Keratinocyte (primary cell): Measurements from ENCODE around the gene TXNDC12. TPM values are rescaled to one million over a fixed set of nuclear protein-coding genes. Genes with fewer than 3 reads are reported as not detected.

Experiments
- DNase-seq: peaks from one replicate; pipeline ENCODE4 v3.0.0-alpha.2; 2011; ENCODE audit warnings: low read depth, missing footprints, low spot score
- FAIRE-seq: peaks from 2 replicates; lab custom pipeline; 2011; peaks lifted over from hg19 to GRCh38; lab: Jason Lieb, UNC
- H2AFZ ChIP-seq: 2 replicates; pipeline ENCODE4 v1.6.0; 2012; ENCODE audit warnings: low read length, control low read depth, inconsistent platforms; ENCODE audit not compliant: control insufficient read depth
- H3K27ac ChIP-seq: 2 replicates; pipeline ENCODE4 v1.5.1; 2011; ENCODE audit warnings: low read length; ENCODE audit not compliant: control insufficient read depth, insufficient read depth
- H3K27me3 ChIP-seq: 3 replicates; pipeline ENCODE4 v1.6.0; 2011; ENCODE audit warnings: low read length; ENCODE audit not compliant: control insufficient read depth, insufficient read depth; ENCODE audit errors: extremely low read depth
- H3K36me3 ChIP-seq, 2 experiments: 2 replicates in 1 of 2; 3 replicates in 1 of 2; pipeline ENCODE4 v1.5.1; 2011; ENCODE audit warnings: low read length in 2 of 2, mild to moderate bottlenecking in 1 of 2; ENCODE audit not compliant: control insufficient read depth in 2 of 2, insufficient read depth in 2 of 2; ENCODE audit errors: extremely low read depth in 1 of 2
- H3K4me1 ChIP-seq: 3 replicates; pipeline ENCODE4 v1.5.1; 2011; ENCODE audit warnings: low read length; ENCODE audit not compliant: control insufficient read depth, insufficient read depth; ENCODE audit errors: extremely low read depth
- H3K4me2 ChIP-seq: 3 replicates; pipeline ENCODE4 v1.6.0; 2011; ENCODE audit warnings: low read depth, low read length; ENCODE audit not compliant: control insufficient read depth, insufficient read depth; ENCODE audit errors: extremely low read depth
- H3K4me3 ChIP-seq, 3 experiments: fragments of 200-600 bp in 1 of 3; sonication (generic) in 1 of 3; 2 replicates in 2 of 3; 3 replicates in 1 of 3; pipeline ENCODE4 v1.5.1; 2011 to 2016; ENCODE audit warnings: low read length in 3 of 3, mild to moderate bottlenecking in 3 of 3, control low read depth in 2 of 3, inconsistent platforms in 1 of 3, low read depth in 1 of 3, mixed read lengths in 1 of 3, mixed run types in 1 of 3, moderate library complexity in 1 of 3; ENCODE audit not compliant: control insufficient read depth in 2 of 3, insufficient read depth in 2 of 3; ENCODE audit errors: extremely low read depth in 1 of 3
- H3K79me2 ChIP-seq: 2 replicates; pipeline ENCODE4 v1.6.0; 2012; ENCODE audit warnings: low read length; ENCODE audit not compliant: control insufficient read depth, insufficient read depth
- H3K9ac ChIP-seq: 3 replicates; pipeline ENCODE4 v1.6.0; 2011; ENCODE audit warnings: low read length; ENCODE audit not compliant: control insufficient read depth, insufficient read depth; ENCODE audit errors: extremely low read depth
- H3K9me1 ChIP-seq: 3 replicates; pipeline ENCODE4 v1.6.0; 2011; ENCODE audit warnings: low read length; ENCODE audit not compliant: control insufficient read depth, insufficient read depth; ENCODE audit errors: extremely low read depth
- H3K9me3 ChIP-seq: 2 replicates; pipeline ENCODE4 v1.5.1; 2012; ENCODE audit warnings: low read depth, low read length; ENCODE audit not compliant: control insufficient read depth
- H4K20me1 ChIP-seq: 3 replicates; pipeline ENCODE4 v1.6.0; 2011; ENCODE audit warnings: low read length; ENCODE audit not compliant: control insufficient read depth, insufficient read depth; ENCODE audit errors: extremely low read depth
- CTCF ChIP-seq, 3 experiments: IDR thresholded peaks in 1 of 3; conservative IDR thresholded peaks in 1 of 3; optimal IDR thresholded peaks in 1 of 3; 2 replicates in 2 of 3; 3 replicates in 1 of 3; pipeline versions ENCODE3 to v1.5.1; 2011; ENCODE audit warnings: low read length in 3 of 3, mild to moderate bottlenecking in 3 of 3, moderate library complexity in 2 of 3, control low read depth in 1 of 3, inconsistent platforms in 1 of 3; ENCODE audit not compliant: insufficient read depth in 2 of 3; ENCODE audit errors: extremely low read depth in 1 of 3
- EZH2 ChIP-seq: IDR thresholded peaks from one replicate; pipeline ENCODE4 v1.6.1; 2012; ENCODE audit warnings: inconsistent platforms, mild to moderate bottlenecking, low read length, moderate library complexity
- dilution Hi-C: fragments of 300-500 bp; cut with MboI; formaldehyde crosslinking; loops from one replicate; pipeline ENCODE4 v1.7.0; 2020; ENCODE audit warnings: low sequenced_read_pairs; ENCODE audit not compliant: extremely low pct_ligation_motif_present
- polyA plus RNA-seq, 5 experiments: library from polyadenylated mRNA; depleted of rRNA in 3 of 5; stranded (reverse) in 3 of 5; stranded (forward) in 1 of 5; unstranded in 1 of 5; fragments of >200 nt; gene quantifications; 1 replicate in 1 of 5; 2 replicates in 3 of 5; 3 replicates in 1 of 5; pipeline versions ENCODE4 v1.2.1 to v1.2.3, GENCODE V29; 2011 to 2012; ENCODE audit warnings: missing spikeins in 2 of 5, low read depth in 1 of 5, low replicate concordance in 1 of 5

Gene TXNDC12
- polyA plus RNA-seq, 1 donor (not counting 4 experiments of a cell fraction or from before 2014, with no cell fraction given): 28.2 TPM

- H3K9me1 ChIP-seq: no peaks in the 10 kb centered on the region
These were observed 51.1 kb downstream of the TXNDC12 start for GRCh38 chr1:52003877-52004276.

DNA sequence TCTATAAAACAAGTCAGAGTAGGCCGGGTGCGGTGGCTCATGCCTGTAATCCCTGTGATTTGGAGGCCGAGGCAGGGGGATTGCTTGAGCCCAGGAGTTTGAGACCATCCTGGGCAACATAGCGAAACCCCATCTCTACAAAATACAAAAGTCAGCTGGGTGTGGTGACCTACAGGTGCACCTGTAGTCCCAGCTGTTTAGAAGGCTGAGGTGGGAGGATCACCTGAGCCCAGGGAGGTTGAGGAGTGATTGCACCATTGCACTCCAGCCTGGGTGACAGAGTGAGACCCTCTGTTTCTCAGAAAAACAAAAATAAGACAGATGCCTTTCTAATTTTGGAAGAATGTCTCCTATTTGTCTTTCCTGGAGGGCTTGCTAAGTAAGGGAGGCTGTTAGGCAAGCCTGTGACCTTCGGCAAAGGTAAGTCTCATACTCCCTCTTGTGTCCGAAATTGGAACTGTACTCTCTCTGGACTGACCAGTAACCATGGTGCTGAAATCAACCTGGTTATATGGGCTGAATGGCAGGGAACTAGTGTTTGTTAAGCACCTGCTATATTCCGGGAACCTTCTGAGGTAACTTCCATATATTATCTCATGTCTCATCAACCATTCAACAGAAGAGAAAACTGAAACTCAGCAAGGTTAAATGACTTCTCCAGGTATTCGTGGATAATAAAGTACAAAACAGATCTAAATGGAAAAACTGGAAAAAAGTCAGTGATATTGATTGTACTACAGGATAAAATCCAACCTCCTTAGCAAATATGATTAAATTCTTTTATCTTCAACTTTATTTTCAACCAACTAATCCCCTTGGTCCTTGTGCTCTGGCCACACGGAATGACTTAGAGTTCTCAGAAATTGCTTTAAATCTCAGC is 52.7 kb downstream of the TXNDC12 start:
- dilution Hi-C loops: no loop called here
- H3K27ac ChIP-seq: no peak overlapping the region
- H3K79me2 ChIP-seq: no peaks in the 10 kb centered on the region
- H3K9me1 ChIP-seq: no peaks in the 10 kb centered on the region
- H3K4me1 ChIP-seq: peaks cover 22% of the 10 kb centered on the region
- FAIRE-seq (peak; percentile 85), DNase-seq (peak; percentile 78)
- H3K9me3 ChIP-seq: no peaks in the 10 kb centered on the region
- no peaks in the 10 kb centered on the region for H3K27me3 ChIP-seq
- TF ChIP-seq EZH2 (no peak), CTCF (optimal IDR thresholded peaks at IDR 0.05 in 1 of 3, IDR thresholded peaks at IDR 0.05 in 1 of 3, conservative IDR thresholded peaks at IDR 0.05 in 1 of 3; ENCODE audit: extremely low read depth in 1 of 3, insufficient read depth in 2 of 3, low read length in 3 of 3) (peak; percentile 80 to 97 (median 97))
- no peaks in the 10 kb centered on the region for H3K36me3 ChIP-seq
- H2AFZ ChIP-seq: no peak overlapping the region
- H3K4me3 ChIP-seq: no peak overlapping the region
- no peaks in the 10 kb centered on the region for H4K20me1 ChIP-seq
- no peak overlapping the region for H3K4me2 ChIP-seq
- no peak overlapping the region for H3K9ac ChIP-seq

More at GRCh38 chr1:52003877-52004276, 51.1 kb downstream of the TXNDC12 start:
- no peaks in the 10 kb centered on the region for H3K79me2 ChIP-seq
- no peak for TF ChIP-seq CTCF (optimal IDR thresholded peaks at IDR 0.05 in 1 of 3, IDR thresholded peaks at IDR 0.05 in 1 of 3, conservative IDR thresholded peaks at IDR 0.05 in 1 of 3; ENCODE audit: extremely low read depth in 1 of 3, insufficient read depth in 2 of 3, low read length in 3 of 3)
- no peak for TF ChIP-seq EZH2
- no peak overlapping the region for H2AFZ ChIP-seq
- H3K4me3 ChIP-seq: no peak overlapping the region
- H3K27ac ChIP-seq: no peak overlapping the region
- peaks cover 19% of the 10 kb centered on the region for H3K4me1 ChIP-seq
- DNase-seq (no peak), FAIRE-seq (no peak)
- no peaks in the 10 kb centered on the region for H3K36me3 ChIP-seq
- dilution Hi-C loops: no loop called here
- no peaks in the 10 kb centered on the region for H3K27me3 ChIP-seq
- no peak overlapping the region for H3K9ac ChIP-seq
- H3K9me3 ChIP-seq: no peaks in the 10 kb centered on the region
- no peaks in the 10 kb centered on the region for H4K20me1 ChIP-seq
- H3K4me2 ChIP-seq: no peak overlapping the region
